ENCODE results near the gene VDR. TPM values are rescaled to one million over a fixed set of nuclear protein-coding genes. Genes with fewer than 3 reads are reported as not detected.

VDR gene
- total RNA-seq, 1 donor from 2014 or later = 0.33 TPM

DNA sequence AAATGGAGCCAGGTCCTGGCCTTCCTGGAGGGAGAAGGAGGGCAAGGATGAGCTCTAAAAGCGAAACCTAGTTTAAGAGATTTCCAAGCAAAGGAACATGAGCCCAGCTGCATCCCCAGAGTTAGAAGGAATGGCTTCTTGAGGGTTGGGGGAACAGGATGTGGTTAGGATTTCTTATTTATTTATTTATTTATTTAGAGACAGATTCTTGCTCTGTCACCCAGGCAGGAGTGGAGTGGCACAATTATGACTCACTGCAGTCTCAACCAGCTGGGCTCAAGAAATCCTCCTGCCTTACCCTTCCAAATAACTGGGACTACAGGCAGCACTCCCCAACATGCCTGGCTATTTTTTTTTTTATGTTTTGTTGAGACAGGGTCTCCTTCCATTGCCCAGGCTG is 33.3 kb upstream of the VDR start:
- Histone ChIP-seq H3K27ac (replicated peaks) (no peak overlapping the region), H3K4me1 (peaks cover 29% of the 10 kb centered on the region), H3K4me3 (no peak overlapping the region), H3K27me3 (ENCODE audit: low read depth) (peaks cover 27% of the 10 kb centered on the region), H3K36me3 (no peaks in the 10 kb centered on the region), H3K9me3 (replicated peaks) (no peaks in the 10 kb centered on the region)
- DNase-seq = no peak
- TF ChIP-seq, protein P1, sequence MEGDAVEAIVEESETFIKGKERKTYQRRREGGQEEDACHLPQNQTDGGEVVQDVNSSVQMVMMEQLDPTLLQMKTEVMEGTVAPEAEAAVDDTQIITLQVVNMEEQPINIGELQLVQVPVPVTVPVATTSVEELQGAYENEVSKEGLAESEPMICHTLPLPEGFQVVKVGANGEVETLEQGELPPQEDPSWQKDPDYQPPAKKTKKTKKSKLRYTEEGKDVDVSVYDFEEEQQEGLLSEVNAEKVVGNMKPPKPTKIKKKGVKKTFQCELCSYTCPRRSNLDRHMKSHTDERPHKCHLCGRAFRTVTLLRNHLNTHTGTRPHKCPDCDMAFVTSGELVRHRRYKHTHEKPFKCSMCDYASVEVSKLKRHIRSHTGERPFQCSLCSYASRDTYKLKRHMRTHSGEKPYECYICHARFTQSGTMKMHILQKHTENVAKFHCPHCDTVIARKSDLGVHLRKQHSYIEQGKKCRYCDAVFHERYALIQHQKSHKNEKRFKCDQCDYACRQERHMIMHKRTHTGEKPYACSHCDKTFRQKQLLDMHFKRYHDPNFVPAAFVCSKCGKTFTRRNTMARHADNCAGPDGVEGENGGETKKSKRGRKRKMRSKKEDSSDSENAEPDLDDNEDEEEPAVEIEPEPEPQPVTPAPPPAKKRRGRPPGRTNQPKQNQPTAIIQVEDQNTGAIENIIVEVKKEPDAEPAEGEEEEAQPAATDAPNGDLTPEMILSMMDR (IDR thresholded peaks at IDR 0.05; ENCODE audit: borderline replicate concordance) = no peak
- intact Hi-C loops (cut with micrococcal nuclease) = no loop called here

DNA sequence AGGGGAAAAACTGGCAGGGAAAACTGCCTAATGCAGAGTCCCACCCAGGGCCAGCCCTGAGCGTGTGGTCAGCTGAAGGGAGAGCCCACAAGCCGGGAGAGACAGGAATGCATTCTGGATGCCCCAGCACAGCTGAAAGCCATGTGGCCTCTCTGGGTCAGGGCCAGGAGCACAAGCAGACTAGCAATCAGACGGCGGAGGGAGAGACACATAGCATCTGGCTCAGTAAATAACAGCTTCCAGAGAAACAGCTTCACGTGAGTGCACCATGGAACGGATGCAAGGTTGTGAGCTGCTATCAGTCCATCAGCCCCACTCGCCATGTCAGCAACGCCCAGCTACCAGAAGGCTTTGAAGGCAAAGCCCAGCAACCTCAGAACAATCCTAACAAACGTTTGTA is 30.4 kb upstream of the VDR start:
- DNase-seq = peak; percentile 73
- Histone ChIP-seq H3K27ac (replicated peaks) (peak overlapping the region; percentile 43), H3K9me3 (replicated peaks) (no peaks in the 10 kb centered on the region), H3K27me3 (ENCODE audit: low read depth) (no peaks in the 10 kb centered on the region), H3K36me3 (no peaks in the 10 kb centered on the region), H3K4me1 (peaks cover 29% of the 10 kb centered on the region), H3K4me3 (no peak overlapping the region)
- intact Hi-C loops (cut with micrococcal nuclease) = no loop called here
- TF ChIP-seq, protein P1 (IDR thresholded peaks at IDR 0.05; ENCODE audit: borderline replicate concordance) = no peak

DNA sequence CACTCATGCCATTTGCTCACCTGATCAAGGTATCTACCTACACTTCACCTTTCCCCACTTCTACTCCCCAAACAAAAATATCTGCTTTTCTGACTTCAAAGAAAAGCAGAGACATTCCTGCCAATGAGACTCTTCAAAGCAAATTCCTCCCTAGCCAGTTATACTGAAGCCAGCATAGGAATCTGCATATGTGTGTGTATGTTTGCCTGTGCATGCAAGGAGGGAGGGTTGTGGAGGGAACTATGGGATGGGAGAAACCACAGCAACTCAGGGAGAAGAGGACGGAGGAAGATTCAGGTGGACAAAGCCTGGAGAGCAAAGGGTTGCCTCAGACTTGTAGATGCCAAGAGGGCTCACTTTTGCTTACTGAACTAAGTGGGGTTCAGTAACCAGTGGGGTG is 26.4 kb upstream of the VDR start:
- Histone ChIP-seq H3K27ac (replicated peaks) (no peak overlapping the region), H3K4me1 (peaks cover 15% of the 10 kb centered on the region), H3K9me3 (replicated peaks) (no peaks in the 10 kb centered on the region), H3K4me3 (no peak overlapping the region), H3K27me3 (ENCODE audit: low read depth) (peaks cover 7% of the 10 kb centered on the region), H3K36me3 (no peaks in the 10 kb centered on the region)
- intact Hi-C loops (cut with micrococcal nuclease) = no loop called here
- DNase-seq = no peak
- TF ChIP-seq, protein P1 (IDR thresholded peaks at IDR 0.05; ENCODE audit: borderline replicate concordance) = no peak

DNA sequence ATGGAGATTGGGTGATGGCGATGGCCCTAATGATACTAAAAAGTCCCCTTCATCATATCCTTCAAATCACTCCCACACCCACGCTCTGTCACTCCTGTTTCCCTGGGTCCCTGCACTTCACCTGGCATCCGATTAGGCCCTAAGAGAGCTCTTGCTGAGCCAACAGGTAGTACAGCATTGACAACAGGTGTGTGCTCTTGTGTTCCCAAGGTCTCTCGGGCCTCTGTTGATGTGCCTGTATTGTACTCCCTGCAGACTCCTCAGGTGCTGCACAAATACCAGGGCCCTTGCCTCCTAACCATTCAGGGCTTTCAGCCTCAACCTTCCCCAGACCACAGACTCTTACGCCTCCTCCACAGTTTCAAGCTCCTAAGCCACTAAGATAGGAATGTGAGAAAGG is 25.8 kb upstream of the VDR start:
- Histone ChIP-seq H3K4me1 (peaks cover 11% of the 10 kb centered on the region), H3K27me3 (ENCODE audit: low read depth) (peaks cover 7% of the 10 kb centered on the region), H3K4me3 (no peak overlapping the region), H3K36me3 (no peaks in the 10 kb centered on the region), H3K27ac (replicated peaks) (no peak overlapping the region), H3K9me3 (replicated peaks) (no peaks in the 10 kb centered on the region)
- intact Hi-C loops (cut with micrococcal nuclease) = no loop called here
- DNase-seq = no peak
- TF ChIP-seq, protein P1 (IDR thresholded peaks at IDR 0.05; ENCODE audit: borderline replicate concordance) = no peak

DNA sequence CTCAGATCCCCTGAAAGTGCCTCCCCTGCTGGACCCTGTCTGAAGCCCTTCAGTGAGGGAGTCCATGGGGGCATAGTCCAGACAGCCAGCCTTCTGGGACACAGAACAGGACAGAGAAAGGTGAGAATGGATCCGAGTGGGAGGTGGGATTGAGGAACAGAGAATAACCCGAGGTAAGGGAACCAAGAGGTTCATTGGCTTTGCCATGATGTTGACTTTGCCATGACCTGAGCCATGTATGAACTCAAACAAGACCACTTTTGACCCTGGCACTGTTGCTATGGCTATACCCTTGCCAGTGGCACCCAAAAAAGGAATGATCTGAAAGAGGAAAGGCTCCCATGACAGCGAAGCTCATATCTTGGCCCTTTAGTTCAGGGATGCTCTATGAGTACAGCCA is 22.6 kb upstream of the VDR start:
- H3K4me3 ChIP-seq = no peak overlapping the region
- TF ChIP-seq, protein P1 (IDR thresholded peaks at IDR 0.05; ENCODE audit: borderline replicate concordance) = no peak
- H3K27me3 ChIP-seq (ENCODE audit: low read depth) = peaks cover 20% of the 10 kb centered on the region
- H3K9me3 ChIP-seq (replicated peaks) = no peaks in the 10 kb centered on the region
- no peak for DNase-seq
- intact Hi-C loops (cut with micrococcal nuclease) = no loop called here
- H3K36me3 ChIP-seq = no peaks in the 10 kb centered on the region
- H3K27ac ChIP-seq (replicated peaks) = no peak overlapping the region
- no peaks in the 10 kb centered on the region for H3K4me1 ChIP-seq

DNA sequence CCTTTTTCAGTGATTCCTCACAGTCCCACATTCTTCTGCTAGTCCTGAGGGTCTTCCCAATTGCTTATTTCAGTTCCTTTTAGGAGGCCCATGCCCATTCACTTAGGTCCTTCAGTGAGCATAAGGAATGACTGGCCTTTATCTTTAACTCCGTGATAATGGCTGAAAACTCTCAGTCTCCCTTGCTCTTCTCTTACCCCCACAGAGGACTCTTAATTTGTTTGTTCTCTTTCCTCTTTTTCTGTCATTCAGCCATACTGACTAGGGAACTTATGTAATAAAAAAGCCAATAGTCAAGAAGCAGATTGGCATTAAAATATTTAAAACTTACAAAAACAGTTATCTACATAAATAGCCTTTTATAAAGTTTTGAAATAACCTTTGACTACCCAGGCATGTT is 17.1 kb upstream of the VDR start:
- DNase-seq = no peak
- TF ChIP-seq, protein P1 (IDR thresholded peaks at IDR 0.05; ENCODE audit: borderline replicate concordance) = no peak
- intact Hi-C loops (cut with micrococcal nuclease) = no loop called here
- no peak overlapping the region for H3K27ac ChIP-seq (replicated peaks)
- H3K9me3 ChIP-seq (replicated peaks) = no peaks in the 10 kb centered on the region
- peaks cover 20% of the 10 kb centered on the region for H3K27me3 ChIP-seq (ENCODE audit: low read depth)
- no peaks in the 10 kb centered on the region for H3K4me1 ChIP-seq
- no peaks in the 10 kb centered on the region for H3K36me3 ChIP-seq
- H3K4me3 ChIP-seq = no peak overlapping the region

All from left ventricle myocardium inferior (tissue), 1 donor.